H1 (cell line): ENCODE results near the gene TCF7L1. TPM values are rescaled to one million over a fixed set of nuclear protein-coding genes. Genes with fewer than 3 reads are reported as not detected.

Experiments used
- ASH2L ChIP-seq: fragments of 200-600, 300-600 bp; sonication (generic); IDR thresholded peaks from one replicate; pipeline ENCODE4 v1.7.1; 2017; ENCODE audit warnings: low read length
- polyA plus RNA-seq, 7 experiments: library from polyadenylated mRNA; depleted of rRNA in 3 of 7; stranded (reverse) in 5 of 7; unstranded in 2 of 7; fragments of >200 nt in 5 of 7; fragments of 200-250 nt in 2 of 7; gene quantifications; 1 replicate in 5 of 7; 2 replicates in 1 of 7; 4 replicates in 1 of 7; pipeline versions ENCODE4 v1.2.1 to v1.2.3, GENCODE V29; 2011 to 2013; ENCODE audit warnings: missing spikeins in 2 of 7, mixed read lengths in 2 of 7
- total RNA-seq: library from RNA; stranded (reverse); fragmentation: NEBNext Ultra II Directional; extraction: Animal tissue kit (Norgen Biotek cat#: 25700); gene quantifications from 2 replicates; pipeline ENCODE4 v1.2.1, GENCODE V29; 2021

The TCF7L1 gene
- total and polyA plus RNA-seq, 2 of the 8 experiments (the other 6 are each of a cell fraction or from before 2014, with no cell fraction given): 27.5 to 108 TPM

GRCh38 chr2:85243101-85244072, 110.2 kb downstream of the TCF7L1 start (continued):
- peak; percentile 42 for TF ChIP-seq ASH2L
